Activated naive CD8-positive, alpha-beta T cell treated with anti-CD3 and anti-CD28 coated beads for 36 hours (primary cell): ENCODE data around the gene NAA38. TPM values are rescaled to one million over a fixed set of nuclear protein-coding genes. Genes with fewer than 3 reads are reported as not detected.

Experiments used
- DNase-seq: peaks from one replicate; pipeline ENCODE4 v3.0.0; 2021
- H3K27ac Mint-ChIP-seq: one replicate; pipeline ENCODE4 v1.8.0; 2022; ENCODE audit warnings: mild to moderate bottlenecking, moderate library complexity, mixed read lengths
- H3K27me3 Mint-ChIP-seq: one replicate; pipeline ENCODE4 v1.8.0; 2022; ENCODE audit warnings: mild to moderate bottlenecking, mixed read lengths
- H3K36me3 Mint-ChIP-seq: one replicate; pipeline ENCODE4 v1.8.0; 2021; ENCODE audit warnings: mild to moderate bottlenecking, mixed read lengths
- H3K4me1 Mint-ChIP-seq: one replicate; pipeline ENCODE4 v1.8.0; 2021; ENCODE audit warnings: mixed read lengths
- H3K4me3 Mint-ChIP-seq: one replicate; pipeline ENCODE4 v1.8.0; 2022; ENCODE audit warnings: mild to moderate bottlenecking, moderate library complexity, mixed read lengths
- H3K9me3 Mint-ChIP-seq: one replicate; pipeline ENCODE4 v1.8.0; 2022; ENCODE audit warnings: mixed read lengths
- total RNA-seq, 2 experiments: library from RNA; stranded (reverse); gene quantifications; one replicate each; pipeline ENCODE4 v1.2.3, GENCODE V29; 2021

Gene NAA38
- total RNA-seq, 2 experiments from 2014 or later: 65.2 to 66.6 TPM

GRCh38 chr17:7850701-7851437 lies 6.5 kb downstream of the NAA38 start:
- peaks cover 36% of the 10 kb centered on the region for H3K36me3 Mint-ChIP-seq
- H3K9me3 Mint-ChIP-seq: no peaks in the 10 kb centered on the region
- H3K4me1 Mint-ChIP-seq: peaks cover 47% of the 10 kb centered on the region
- DNase-seq: no peak
- no peaks in the 10 kb centered on the region for H3K27me3 Mint-ChIP-seq
- peak overlapping the region; percentile 80 for H3K27ac Mint-ChIP-seq
- peak overlapping the region; percentile 76 for H3K4me3 Mint-ChIP-seq

GRCh38 chr17:7849751-7850504 lies 7.4 kb downstream of the NAA38 start:
- Mint-ChIP-seq H3K36me3 (peaks cover 41% of the 10 kb centered on the region), H3K27me3 (no peaks in the 10 kb centered on the region), H3K27ac (peak overlapping the region; percentile 68), H3K9me3 (no peaks in the 10 kb centered on the region), H3K4me3 (peak overlapping the region; percentile 76), H3K4me1 (peaks cover 43% of the 10 kb centered on the region)
- no peak for DNase-seq

- peaks cover 42% of the 10 kb centered on the region for H3K36me3 Mint-ChIP-seq
- no peak for DNase-seq
- H3K9me3 Mint-ChIP-seq: no peaks in the 10 kb centered on the region
- H3K4me1 Mint-ChIP-seq: peaks cover 43% of the 10 kb centered on the region
- no peak overlapping the region for H3K4me3 Mint-ChIP-seq
- H3K27ac Mint-ChIP-seq: peak overlapping the region; percentile 68
- H3K27me3 Mint-ChIP-seq: no peaks in the 10 kb centered on the region
These were observed 8.1 kb downstream of the NAA38 start for GRCh38 chr17:7849130-7849750.

GRCh38 chr17:7848739-7849129 lies 8.6 kb downstream of the NAA38 start:
- no peak for DNase-seq
- H3K27me3 Mint-ChIP-seq: no peaks in the 10 kb centered on the region
- no peaks in the 10 kb centered on the region for H3K9me3 Mint-ChIP-seq
- peaks cover 41% of the 10 kb centered on the region for H3K4me1 Mint-ChIP-seq
- peaks cover 45% of the 10 kb centered on the region for H3K36me3 Mint-ChIP-seq
- H3K27ac Mint-ChIP-seq: no peak overlapping the region
- no peak overlapping the region for H3K4me3 Mint-ChIP-seq

- Mint-ChIP-seq H3K9me3 (no peaks in the 10 kb centered on the region), H3K4me3 (peak overlapping the region; percentile 32), H3K4me1 (peaks cover 40% of the 10 kb centered on the region), H3K27me3 (no peaks in the 10 kb centered on the region), H3K36me3 (peaks cover 45% of the 10 kb centered on the region), H3K27ac (peak overlapping the region; percentile 54)
- DNase-seq: no peak
These were observed 9.2 kb downstream of the NAA38 start for GRCh38 chr17:7848131-7848579.

GRCh38 chr17:7846765-7847661 lies 10.3 kb downstream of the NAA38 start:
- no peak overlapping the region for H3K27ac Mint-ChIP-seq
- no peaks in the 10 kb centered on the region for H3K9me3 Mint-ChIP-seq
- H3K4me3 Mint-ChIP-seq: peak overlapping the region; percentile 63
- no peaks in the 10 kb centered on the region for H3K27me3 Mint-ChIP-seq
- peaks cover 46% of the 10 kb centered on the region for H3K4me1 Mint-ChIP-seq
- DNase-seq: no peak
- peaks cover 39% of the 10 kb centered on the region for H3K36me3 Mint-ChIP-seq

GRCh38 chr17:7846063-7846735 lies 11.2 kb downstream of the NAA38 start:
- peaks cover 32% of the 10 kb centered on the region for H3K36me3 Mint-ChIP-seq
- peaks cover 44% of the 10 kb centered on the region for H3K4me1 Mint-ChIP-seq
- H3K4me3 Mint-ChIP-seq: peak overlapping the region; percentile 97
- no peaks in the 10 kb centered on the region for H3K27me3 Mint-ChIP-seq
- H3K27ac Mint-ChIP-seq: peak overlapping the region; percentile 56
- no peak for DNase-seq
- H3K9me3 Mint-ChIP-seq: no peaks in the 10 kb centered on the region

- Mint-ChIP-seq H3K4me3 (peak overlapping the region; percentile 97), H3K9me3 (no peaks in the 10 kb centered on the region), H3K4me1 (peaks cover 45% of the 10 kb centered on the region), H3K27ac (peak overlapping the region; percentile 98), H3K36me3 (peaks cover 28% of the 10 kb centered on the region), H3K27me3 (no peaks in the 10 kb centered on the region)
- no peak for DNase-seq
These were observed 11.8 kb downstream of the NAA38 start for GRCh38 chr17:7845359-7846062.

GRCh38 chr17:7844292-7845154 lies 12.8 kb downstream of the NAA38 start:
- Mint-ChIP-seq H3K4me1 (peaks cover 45% of the 10 kb centered on the region), H3K27me3 (no peaks in the 10 kb centered on the region), H3K36me3 (peaks cover 20% of the 10 kb centered on the region), H3K9me3 (no peaks in the 10 kb centered on the region), H3K4me3 (peak overlapping the region; percentile 97), H3K27ac (peak overlapping the region; percentile 98)
- DNase-seq: peak; percentile 90

GRCh38 chr17:7843536-7844291 lies 13.6 kb downstream of the NAA38 start:
- Mint-ChIP-seq H3K9me3 (no peaks in the 10 kb centered on the region), H3K4me1 (peaks cover 52% of the 10 kb centered on the region), H3K27ac (peak overlapping the region; percentile 98), H3K36me3 (peaks cover 19% of the 10 kb centered on the region), H3K4me3 (peak overlapping the region; percentile 97), H3K27me3 (no peaks in the 10 kb centered on the region)
- peak; percentile 92 for DNase-seq

GRCh38 chr17:7843257-7843535 lies 14.2 kb downstream of the NAA38 start:
- H3K27ac Mint-ChIP-seq: peak overlapping the region; percentile 98
- peaks cover 18% of the 10 kb centered on the region for H3K36me3 Mint-ChIP-seq
- DNase-seq: no peak
- no peaks in the 10 kb centered on the region for H3K27me3 Mint-ChIP-seq
- no peaks in the 10 kb centered on the region for H3K9me3 Mint-ChIP-seq
- H3K4me1 Mint-ChIP-seq: peaks cover 56% of the 10 kb centered on the region
- H3K4me3 Mint-ChIP-seq: peak overlapping the region; percentile 97

- H3K9me3 Mint-ChIP-seq: no peaks in the 10 kb centered on the region
- H3K27me3 Mint-ChIP-seq: no peaks in the 10 kb centered on the region
- peaks cover 16% of the 10 kb centered on the region for H3K36me3 Mint-ChIP-seq
- peaks cover 60% of the 10 kb centered on the region for H3K4me1 Mint-ChIP-seq
- H3K4me3 Mint-ChIP-seq: peak overlapping the region; percentile 97
- DNase-seq: peak; percentile 97
- peak overlapping the region; percentile 98 for H3K27ac Mint-ChIP-seq
These were observed 14.7 kb downstream of the NAA38 start for GRCh38 chr17:7842380-7843256.
